K562 (cell line): ENCODE measurements around the gene FAM167B. TPM values are rescaled to one million over a fixed set of nuclear protein-coding genes. Genes with fewer than 3 reads are reported as not detected.

Experiments
- CREB1 ChIP-seq, 2 experiments: sonication (generic) in 1 of 2; formaldehyde crosslinking in 1 of 2; IDR thresholded peaks; 2 replicates each; pipeline versions ENCODE4 v1.6.1 to v1.8.0; 2012 to 2022; ENCODE audit warnings: inconsistent platforms in 1 of 2, mild to moderate bottlenecking in 1 of 2, missing genetic modification reagents in 1 of 2, moderate library complexity in 1 of 2
- CSDE1 ChIP-seq, 2 experiments: fragments of 450-650 bp; IDR thresholded peaks; 2 replicates each; pipeline ENCODE4 v1.6.1; 2016; ENCODE audit warnings: mild to moderate bottlenecking in 1 of 2
- MED1 ChIP-seq: sonication (generic); formaldehyde crosslinking; IDR thresholded peaks from 2 replicates; pipeline ENCODE4 v1.8.1; 2023; ENCODE audit warnings: missing genetic modification reagents, borderline replicate concordance
- NBN ChIP-seq: fragments of 450-650 bp; IDR thresholded peaks from 2 replicates; pipeline ENCODE4 v1.6.1; 2016; ENCODE audit warnings: low read depth, mild to moderate bottlenecking
- NFYB ChIP-seq: IDR thresholded peaks from 2 replicates; pipeline ENCODE4 v1.6.1; 2011; ENCODE audit warnings: mild to moderate bottlenecking, moderate library complexity; ENCODE audit not compliant: insufficient read length; ENCODE audit errors: extremely low read depth
- POLR2G ChIP-seq: fragments of 200-400 bp; formaldehyde crosslinking; IDR thresholded peaks from 2 replicates; pipeline ENCODE4 v1.6.1; 2017; ENCODE audit warnings: low read depth, mild to moderate bottlenecking, antibody characterized with exemption, low read length, moderate library complexity
- ZC3H4 ChIP-seq: sonication (generic); formaldehyde crosslinking; IDR thresholded peaks from 2 replicates; pipeline ENCODE4 v1.9.0; 2021; ENCODE audit warnings: missing genetic modification reagents, borderline replicate concordance
- ZNF12 ChIP-seq: sonication (generic); formaldehyde crosslinking; IDR thresholded peaks from 2 replicates; pipeline ENCODE4 v1.4.0; 2020; ENCODE audit warnings: mild to moderate bottlenecking, missing genetic modification reagents
- ZNF23 ChIP-seq: fragments of 250-450 bp; sonication (Bioruptor Pico); IDR thresholded peaks from 2 replicates; pipeline ENCODE4 v1.4.0; 2020; ENCODE audit warnings: mild to moderate bottlenecking
- polyA plus RNA-seq, 8 experiments: library from polyadenylated mRNA; depleted of rRNA in 4 of 8; stranded (reverse) in 5 of 8; unstranded in 3 of 8; fragments of >200 nt; fragmentation: Nextera tagmentation in 2 of 8; fragmentation: Illumina TruSeq in 1 of 8; extraction: Ambion mirVana in 2 of 8; extraction: Trizol in 1 of 8; gene quantifications; 2 replicates each; pipeline versions ENCODE4 v1.2.1 to v1.2.3, GENCODE V29; 2011 to 2014; ENCODE audit warnings: inconsistent platforms in 1 of 8, missing spikeins in 1 of 8
- total RNA-seq, 7 experiments: library from RNA; depleted of rRNA in 6 of 7; stranded (reverse); fragments of >200 nt in 6 of 7; fragmentation: Illumina TruSeq in 2 of 7; extraction: Trizol in 2 of 7; gene quantifications; 2 replicates each; pipeline versions ENCODE4 v1.2.1 to v1.2.3, GENCODE V29; 2011 to 2021; ENCODE audit warnings: low replicate concordance in 1 of 7
- TF ChIP-seq, protein P1 (sequence below): fragments of 450-650 bp; IDR thresholded peaks from 2 replicates; pipeline ENCODE4 v1.6.1; 2016; ENCODE audit warnings: antibody characterized with exemption
- TF ChIP-seq, protein P2 (sequence below): IDR thresholded peaks from 3 replicates; pipeline ENCODE4 v1.6.1; 2011; ENCODE audit warnings: borderline replicate concordance, mild to moderate bottlenecking, moderate library complexity; ENCODE audit not compliant: insufficient read length; ENCODE audit errors: extremely low read depth
- TF ChIP-seq, protein P3 (sequence below): fragments of 450-650 bp; formaldehyde crosslinking; IDR thresholded peaks from 2 replicates; pipeline ENCODE4 v1.4.0; 2020; ENCODE audit warnings: mild to moderate bottlenecking, mixed read lengths

FAM167B gene
- total and polyA plus RNA-seq, 9 of the 15 experiments (the other 6 are each of a cell fraction or from before 2014, with no cell fraction given) = not detected

DNA sequence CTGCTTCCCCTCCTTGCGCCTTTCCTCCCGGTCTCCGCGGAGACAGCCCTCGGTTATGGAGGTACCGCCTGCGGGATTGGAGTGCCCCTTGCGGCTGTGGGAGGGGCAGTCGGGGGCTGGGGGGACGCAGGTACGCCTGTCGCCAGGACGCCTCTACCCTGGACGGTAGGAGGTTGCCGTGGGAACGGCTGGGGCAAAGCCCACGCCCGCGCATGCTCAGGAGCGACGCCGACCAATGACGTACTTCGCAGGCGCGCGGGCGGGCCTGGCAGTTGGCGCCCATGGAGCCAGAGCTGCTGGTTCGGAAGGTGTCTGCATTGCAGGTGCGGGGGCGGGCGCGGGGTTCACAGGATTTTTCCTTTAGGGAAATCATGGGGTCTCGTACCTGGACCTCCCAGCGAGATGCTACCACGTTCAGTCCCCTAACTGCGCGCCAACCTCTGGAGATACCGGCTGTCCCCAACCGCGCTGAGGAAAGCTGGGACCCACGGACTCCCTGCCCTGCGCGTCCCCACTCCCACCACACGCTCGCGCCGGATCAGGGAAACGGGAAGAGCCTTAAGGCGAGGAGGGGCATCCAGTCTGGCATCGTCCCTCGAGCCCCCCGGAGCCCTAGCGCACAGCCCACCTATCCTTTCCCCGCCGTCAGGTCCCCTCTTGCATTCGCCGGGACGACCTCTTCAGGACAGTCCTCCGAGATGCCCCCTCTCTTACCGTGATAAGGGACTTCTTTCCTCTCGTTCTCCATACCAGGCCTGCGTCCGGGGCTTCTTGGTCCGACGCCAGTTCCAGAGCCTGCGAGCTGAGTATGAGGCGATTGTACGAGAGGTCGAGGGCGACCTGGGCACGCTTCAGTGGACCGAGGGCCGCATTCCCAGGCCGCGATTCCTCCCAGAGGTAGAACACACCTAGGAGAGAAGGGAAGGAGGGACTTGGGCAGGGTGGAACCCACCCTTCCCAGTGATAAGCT, 41.3 kb upstream of the FAM167B start, which contains the start of gene IQCC (continued):
- TF ChIP-seq, protein P1, sequence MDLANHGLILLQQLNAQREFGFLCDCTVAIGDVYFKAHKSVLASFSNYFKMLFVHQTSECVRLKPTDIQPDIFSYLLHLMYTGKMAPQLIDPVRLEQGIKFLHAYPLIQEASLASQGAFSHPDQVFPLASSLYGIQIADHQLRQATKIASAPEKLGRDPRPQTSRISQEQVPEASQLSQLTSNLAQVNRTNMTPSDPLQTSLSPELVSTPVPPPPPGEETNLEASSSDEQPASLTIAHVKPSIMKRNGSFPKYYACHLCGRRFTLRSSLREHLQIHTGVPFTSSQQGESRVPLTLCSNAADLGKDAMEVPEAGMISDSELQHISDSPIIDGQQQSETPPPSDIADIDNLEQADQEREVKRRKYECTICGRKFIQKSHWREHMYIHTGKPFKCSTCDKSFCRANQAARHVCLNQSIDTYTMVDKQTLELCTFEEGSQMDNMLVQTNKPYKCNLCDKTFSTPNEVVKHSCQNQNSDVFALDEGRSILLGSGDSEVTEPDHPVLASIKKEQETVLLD = peak; percentile 96
- TF ChIP-seq, protein P2, sequence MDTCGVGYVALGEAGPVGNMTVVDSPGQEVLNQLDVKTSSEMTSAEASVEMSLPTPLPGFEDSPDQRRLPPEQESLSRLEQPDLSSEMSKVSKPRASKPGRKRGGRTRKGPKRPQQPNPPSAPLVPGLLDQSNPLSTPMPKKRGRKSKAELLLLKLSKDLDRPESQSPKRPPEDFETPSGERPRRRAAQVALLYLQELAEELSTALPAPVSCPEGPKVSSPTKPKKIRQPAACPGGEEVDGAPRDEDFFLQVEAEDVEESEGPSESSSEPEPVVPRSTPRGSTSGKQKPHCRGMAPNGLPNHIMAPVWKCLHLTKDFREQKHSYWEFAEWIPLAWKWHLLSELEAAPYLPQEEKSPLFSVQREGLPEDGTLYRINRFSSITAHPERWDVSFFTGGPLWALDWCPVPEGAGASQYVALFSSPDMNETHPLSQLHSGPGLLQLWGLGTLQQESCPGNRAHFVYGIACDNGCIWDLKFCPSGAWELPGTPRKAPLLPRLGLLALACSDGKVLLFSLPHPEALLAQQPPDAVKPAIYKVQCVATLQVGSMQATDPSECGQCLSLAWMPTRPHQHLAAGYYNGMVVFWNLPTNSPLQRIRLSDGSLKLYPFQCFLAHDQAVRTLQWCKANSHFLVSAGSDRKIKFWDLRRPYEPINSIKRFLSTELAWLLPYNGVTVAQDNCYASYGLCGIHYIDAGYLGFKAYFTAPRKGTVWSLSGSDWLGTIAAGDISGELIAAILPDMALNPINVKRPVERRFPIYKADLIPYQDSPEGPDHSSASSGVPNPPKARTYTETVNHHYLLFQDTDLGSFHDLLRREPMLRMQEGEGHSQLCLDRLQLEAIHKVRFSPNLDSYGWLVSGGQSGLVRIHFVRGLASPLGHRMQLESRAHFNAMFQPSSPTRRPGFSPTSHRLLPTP = no peak
- no peak for TF ChIP-seq NBN
- no peak for TF ChIP-seq NFYB
- peak; percentile 59; the same call in 1 of the 2 replicates for TF ChIP-seq ZC3H4 (CRISPR knock-in tag)
- no peak for TF ChIP-seq ZNF23
- TF ChIP-seq CSDE1 (IDR thresholded peaks at IDR 0.05) = peak in 1 of 2 experiments; percentile 95; a peak in 2 of 4 replicates
- no peak for TF ChIP-seq MED1 (CRISPR knock-in tag)
- TF ChIP-seq POLR2G = peak; percentile 92
- peak; percentile 96 for TF ChIP-seq CREB1 (IDR thresholded peaks at IDR 0.05)
- TF ChIP-seq CREB1 (CRISPR knock-in tag; IDR thresholded peaks at IDR 0.05) = peak; percentile 98
- TF ChIP-seq ZNF12 (CRISPR knock-in tag) = no peak
- TF ChIP-seq, protein P3, sequence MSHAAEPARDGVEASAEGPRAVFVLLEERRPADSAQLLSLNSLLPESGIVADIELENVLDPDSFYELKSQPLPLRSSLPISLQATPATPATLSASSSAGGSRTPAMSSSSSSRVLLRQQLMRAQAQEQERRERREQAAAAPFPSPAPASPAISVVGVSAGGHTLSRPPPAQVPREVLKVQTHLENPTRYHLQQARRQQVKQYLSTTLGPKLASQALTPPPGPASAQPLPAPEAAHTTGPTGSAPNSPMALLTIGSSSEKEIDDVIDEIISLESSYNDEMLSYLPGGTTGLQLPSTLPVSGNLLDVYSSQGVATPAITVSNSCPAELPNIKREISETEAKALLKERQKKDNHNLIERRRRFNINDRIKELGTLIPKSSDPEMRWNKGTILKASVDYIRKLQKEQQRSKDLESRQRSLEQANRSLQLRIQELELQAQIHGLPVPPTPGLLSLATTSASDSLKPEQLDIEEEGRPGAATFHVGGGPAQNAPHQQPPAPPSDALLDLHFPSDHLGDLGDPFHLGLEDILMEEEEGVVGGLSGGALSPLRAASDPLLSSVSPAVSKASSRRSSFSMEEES (CRISPR knock-in tag) = no peak
